ENCODE data around the gene C10orf90.

The C10orf90 gene

DNA sequence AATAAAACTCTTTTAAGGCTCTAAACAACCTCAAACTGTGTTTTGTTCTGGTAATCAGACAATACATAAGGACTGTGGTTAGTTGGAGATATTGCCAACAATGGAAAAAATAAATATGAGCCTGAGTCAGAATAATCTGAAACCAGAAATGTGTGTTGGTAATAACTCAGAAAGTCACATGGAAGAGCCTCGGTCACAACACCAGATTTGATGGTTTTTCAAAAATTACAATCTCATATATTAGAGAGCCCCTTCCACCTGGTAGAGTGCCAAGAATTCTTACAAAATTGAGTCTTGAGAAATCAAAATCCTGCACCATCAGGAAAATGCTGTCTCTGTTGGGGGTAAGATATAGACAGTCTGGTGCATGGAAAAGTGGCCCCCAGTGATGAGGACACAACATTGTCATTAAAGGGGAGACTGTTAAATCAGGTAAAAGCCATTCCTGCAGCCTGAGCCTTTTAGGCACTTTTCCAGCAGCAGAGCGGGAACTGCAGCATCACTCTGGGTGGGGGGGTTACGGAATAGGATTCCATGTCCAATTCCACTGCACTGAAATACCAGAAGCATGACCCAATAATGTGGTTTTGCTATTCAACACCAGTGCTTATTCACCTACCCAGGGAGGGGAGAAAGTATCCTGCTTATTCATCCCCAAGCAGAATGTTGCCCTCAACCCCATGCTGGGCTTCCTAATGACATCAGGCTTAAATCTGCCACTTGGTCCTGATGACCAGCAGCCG is 272.7 kb downstream of the C10orf90 start (continued):
- TF ChIP-seq GLIS2 (tag by site-specific recombination; IDR thresholded peaks at IDR 0.05) (peak; percentile 51; the same call in 1 of the 2 replicates), ZNF660 (tag by site-specific recombination; IDR thresholded peaks at IDR 0.05) (peak; percentile 93; the same call in 1 of the 2 replicates), ZSCAN23 (tag by site-specific recombination; IDR thresholded peaks at IDR 0.05) (peak; percentile 50; the same call in 1 of the 2 replicates), ZFP37 (tag by site-specific recombination; IDR thresholded peaks at IDR 0.05) (peak; percentile 93), KLF8 (tag by site-specific recombination; IDR thresholded peaks at IDR 0.05) (peak; percentile 41; the same call in 1 of the 2 replicates), ZNF2 (tag by site-specific recombination; IDR thresholded peaks at IDR 0.05) (peak; percentile 47; the same call in 1 of the 2 replicates), ZNF23 (tag by site-specific recombination; IDR thresholded peaks at IDR 0.05; ENCODE audit: borderline replicate concordance) (no peak), ZNF391 (tag by site-specific recombination; IDR thresholded peaks at IDR 0.05; ENCODE audit: borderline replicate concordance, low read depth) (no peak), ZXDB (tag by site-specific recombination; IDR thresholded peaks at IDR 0.05) (peak; percentile 37; the same call in 1 of the 2 replicates), ZNF623 (tag by site-specific recombination; IDR thresholded peaks at IDR 0.05) (0 out of 2 replicates have a peak, but pooled peaks have one; percentile 11), ZEB2 (tag by site-specific recombination; IDR thresholded peaks at IDR 0.05) (peak; percentile 81), ZNF24 (tag by site-specific recombination; IDR thresholded peaks at IDR 0.05) (peak; percentile 76), ZNF157 (tag by site-specific recombination; IDR thresholded peaks at IDR 0.05) (no peak), ZFP69B (tag by site-specific recombination; IDR thresholded peaks at IDR 0.05) (peak; percentile 86), ZNF366 (tag by site-specific recombination; conservative IDR thresholded peaks at IDR 0.05) (peak; percentile 87), ZNF600 (tag by site-specific recombination; IDR thresholded peaks at IDR 0.05) (peak; percentile 99), ZNF335 (tag by site-specific recombination; conservative IDR thresholded peaks at IDR 0.05) (0 out of 2 replicates have a peak, but pooled peaks have one; percentile 10), GLI2 (tag by site-specific recombination; IDR thresholded peaks at IDR 0.05; ENCODE audit: borderline replicate concordance, low read depth) (0 out of 2 replicates have a peak, but pooled peaks have one; percentile 14)
- TF ChIP-seq, protein P1, sequence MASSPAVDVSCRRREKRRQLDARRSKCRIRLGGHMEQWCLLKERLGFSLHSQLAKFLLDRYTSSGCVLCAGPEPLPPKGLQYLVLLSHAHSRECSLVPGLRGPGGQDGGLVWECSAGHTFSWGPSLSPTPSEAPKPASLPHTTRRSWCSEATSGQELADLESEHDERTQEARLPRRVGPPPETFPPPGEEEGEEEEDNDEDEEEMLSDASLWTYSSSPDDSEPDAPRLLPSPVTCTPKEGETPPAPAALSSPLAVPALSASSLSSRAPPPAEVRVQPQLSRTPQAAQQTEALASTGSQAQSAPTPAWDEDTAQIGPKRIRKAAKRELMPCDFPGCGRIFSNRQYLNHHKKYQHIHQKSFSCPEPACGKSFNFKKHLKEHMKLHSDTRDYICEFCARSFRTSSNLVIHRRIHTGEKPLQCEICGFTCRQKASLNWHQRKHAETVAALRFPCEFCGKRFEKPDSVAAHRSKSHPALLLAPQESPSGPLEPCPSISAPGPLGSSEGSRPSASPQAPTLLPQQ (tag by site-specific recombination; IDR thresholded peaks at IDR 0.05), result peak; percentile 92
- TF ChIP-seq, protein P2, sequence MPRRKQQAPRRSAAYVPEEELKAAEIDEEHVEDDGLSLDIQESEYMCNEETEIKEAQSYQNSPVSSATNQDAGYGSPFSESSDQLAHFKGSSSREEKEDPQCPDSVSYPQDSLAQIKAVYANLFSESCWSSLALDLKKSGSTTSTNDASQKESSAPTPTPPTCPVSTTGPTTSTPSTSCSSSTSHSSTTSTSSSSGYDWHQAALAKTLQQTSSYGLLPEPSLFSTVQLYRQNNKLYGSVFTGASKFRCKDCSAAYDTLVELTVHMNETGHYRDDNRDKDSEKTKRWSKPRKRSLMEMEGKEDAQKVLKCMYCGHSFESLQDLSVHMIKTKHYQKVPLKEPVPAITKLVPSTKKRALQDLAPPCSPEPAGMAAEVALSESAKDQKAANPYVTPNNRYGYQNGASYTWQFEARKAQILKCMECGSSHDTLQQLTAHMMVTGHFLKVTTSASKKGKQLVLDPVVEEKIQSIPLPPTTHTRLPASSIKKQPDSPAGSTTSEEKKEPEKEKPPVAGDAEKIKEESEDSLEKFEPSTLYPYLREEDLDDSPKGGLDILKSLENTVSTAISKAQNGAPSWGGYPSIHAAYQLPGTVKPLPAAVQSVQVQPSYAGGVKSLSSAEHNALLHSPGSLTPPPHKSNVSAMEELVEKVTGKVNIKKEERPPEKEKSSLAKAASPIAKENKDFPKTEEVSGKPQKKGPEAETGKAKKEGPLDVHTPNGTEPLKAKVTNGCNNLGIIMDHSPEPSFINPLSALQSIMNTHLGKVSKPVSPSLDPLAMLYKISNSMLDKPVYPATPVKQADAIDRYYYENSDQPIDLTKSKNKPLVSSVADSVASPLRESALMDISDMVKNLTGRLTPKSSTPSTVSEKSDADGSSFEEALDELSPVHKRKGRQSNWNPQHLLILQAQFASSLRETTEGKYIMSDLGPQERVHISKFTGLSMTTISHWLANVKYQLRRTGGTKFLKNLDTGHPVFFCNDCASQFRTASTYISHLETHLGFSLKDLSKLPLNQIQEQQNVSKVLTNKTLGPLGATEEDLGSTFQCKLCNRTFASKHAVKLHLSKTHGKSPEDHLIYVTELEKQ (tag by site-specific recombination; IDR thresholded peaks at IDR 0.05; ENCODE audit: borderline replicate concordance), result peak; percentile 69; the same call in 1 of the 2 replicates
- TF ChIP-seq, protein P3, sequence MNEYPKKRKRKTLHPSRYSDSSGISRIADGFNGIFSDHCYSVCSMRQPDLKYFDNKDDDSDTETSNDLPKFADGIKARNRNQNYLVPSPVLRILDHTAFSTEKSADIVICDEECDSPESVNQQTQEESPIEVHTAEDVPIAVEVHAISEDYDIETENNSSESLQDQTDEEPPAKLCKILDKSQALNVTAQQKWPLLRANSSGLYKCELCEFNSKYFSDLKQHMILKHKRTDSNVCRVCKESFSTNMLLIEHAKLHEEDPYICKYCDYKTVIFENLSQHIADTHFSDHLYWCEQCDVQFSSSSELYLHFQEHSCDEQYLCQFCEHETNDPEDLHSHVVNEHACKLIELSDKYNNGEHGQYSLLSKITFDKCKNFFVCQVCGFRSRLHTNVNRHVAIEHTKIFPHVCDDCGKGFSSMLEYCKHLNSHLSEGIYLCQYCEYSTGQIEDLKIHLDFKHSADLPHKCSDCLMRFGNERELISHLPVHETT (tag by site-specific recombination; IDR thresholded peaks at IDR 0.05), result peak; percentile 83; the same call in 1 of the 2 replicates
- TF ChIP-seq, protein P4, sequence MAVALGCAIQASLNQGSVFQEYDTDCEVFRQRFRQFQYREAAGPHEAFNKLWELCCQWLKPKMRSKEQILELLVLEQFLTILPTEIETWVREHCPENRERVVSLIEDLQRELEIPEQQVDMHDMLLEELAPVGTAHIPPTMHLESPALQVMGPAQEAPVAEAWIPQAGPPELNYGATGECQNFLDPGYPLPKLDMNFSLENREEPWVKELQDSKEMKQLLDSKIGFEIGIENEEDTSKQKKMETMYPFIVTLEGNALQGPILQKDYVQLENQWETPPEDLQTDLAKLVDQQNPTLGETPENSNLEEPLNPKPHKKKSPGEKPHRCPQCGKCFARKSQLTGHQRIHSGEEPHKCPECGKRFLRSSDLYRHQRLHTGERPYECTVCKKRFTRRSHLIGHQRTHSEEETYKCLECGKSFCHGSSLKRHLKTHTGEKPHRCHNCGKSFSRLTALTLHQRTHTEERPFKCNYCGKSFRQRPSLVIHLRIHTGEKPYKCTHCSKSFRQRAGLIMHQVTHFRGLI (tag by site-specific recombination; IDR thresholded peaks at IDR 0.05), result no peak
- TF ChIP-seq, protein P5, sequence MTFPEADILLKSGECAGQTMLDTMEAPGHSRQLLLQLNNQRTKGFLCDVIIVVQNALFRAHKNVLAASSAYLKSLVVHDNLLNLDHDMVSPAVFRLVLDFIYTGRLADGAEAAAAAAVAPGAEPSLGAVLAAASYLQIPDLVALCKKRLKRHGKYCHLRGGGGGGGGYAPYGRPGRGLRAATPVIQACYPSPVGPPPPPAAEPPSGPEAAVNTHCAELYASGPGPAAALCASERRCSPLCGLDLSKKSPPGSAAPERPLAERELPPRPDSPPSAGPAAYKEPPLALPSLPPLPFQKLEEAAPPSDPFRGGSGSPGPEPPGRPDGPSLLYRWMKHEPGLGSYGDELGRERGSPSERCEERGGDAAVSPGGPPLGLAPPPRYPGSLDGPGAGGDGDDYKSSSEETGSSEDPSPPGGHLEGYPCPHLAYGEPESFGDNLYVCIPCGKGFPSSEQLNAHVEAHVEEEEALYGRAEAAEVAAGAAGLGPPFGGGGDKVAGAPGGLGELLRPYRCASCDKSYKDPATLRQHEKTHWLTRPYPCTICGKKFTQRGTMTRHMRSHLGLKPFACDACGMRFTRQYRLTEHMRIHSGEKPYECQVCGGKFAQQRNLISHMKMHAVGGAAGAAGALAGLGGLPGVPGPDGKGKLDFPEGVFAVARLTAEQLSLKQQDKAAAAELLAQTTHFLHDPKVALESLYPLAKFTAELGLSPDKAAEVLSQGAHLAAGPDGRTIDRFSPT (tag by site-specific recombination; IDR thresholded peaks at IDR 0.05), result peak; percentile 93
- TF ChIP-seq, protein P6, sequence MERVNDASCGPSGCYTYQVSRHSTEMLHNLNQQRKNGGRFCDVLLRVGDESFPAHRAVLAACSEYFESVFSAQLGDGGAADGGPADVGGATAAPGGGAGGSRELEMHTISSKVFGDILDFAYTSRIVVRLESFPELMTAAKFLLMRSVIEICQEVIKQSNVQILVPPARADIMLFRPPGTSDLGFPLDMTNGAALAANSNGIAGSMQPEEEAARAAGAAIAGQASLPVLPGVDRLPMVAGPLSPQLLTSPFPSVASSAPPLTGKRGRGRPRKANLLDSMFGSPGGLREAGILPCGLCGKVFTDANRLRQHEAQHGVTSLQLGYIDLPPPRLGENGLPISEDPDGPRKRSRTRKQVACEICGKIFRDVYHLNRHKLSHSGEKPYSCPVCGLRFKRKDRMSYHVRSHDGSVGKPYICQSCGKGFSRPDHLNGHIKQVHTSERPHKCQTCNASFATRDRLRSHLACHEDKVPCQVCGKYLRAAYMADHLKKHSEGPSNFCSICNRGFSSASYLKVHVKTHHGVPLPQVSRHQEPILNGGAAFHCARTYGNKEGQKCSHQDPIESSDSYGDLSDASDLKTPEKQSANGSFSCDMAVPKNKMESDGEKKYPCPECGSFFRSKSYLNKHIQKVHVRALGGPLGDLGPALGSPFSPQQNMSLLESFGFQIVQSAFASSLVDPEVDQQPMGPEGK (tag by site-specific recombination; IDR thresholded peaks at IDR 0.05), result peak; percentile 72

All from HEK293 (cell line).